Hepatocyte (in vitro differentiated cells): ENCODE measurements around the gene CKB.

Experiments used
- CTCF ChIP-seq: fragments of 200-600 bp; sonication (generic); IDR thresholded peaks from 2 replicates; pipeline ENCODE4 v1.5.1; 2016; ENCODE audit warnings: antibody characterized with exemption, mild to moderate bottlenecking; ENCODE audit not compliant: poor library complexity
- EZH2 ChIP-seq: fragments of 200-600 bp; sonication (generic); IDR thresholded peaks from 2 replicates; pipeline ENCODE4 v1.6.1; 2016; ENCODE audit warnings: antibody characterized with exemption, mild to moderate bottlenecking, borderline replicate concordance
- EZH2phosphoT487 ChIP-seq: fragments of 200-600 bp; sonication (generic); IDR thresholded peaks from one replicate; pipeline ENCODE4 v1.6.1; 2018; ENCODE audit warnings: antibody characterized with exemption, mild to moderate bottlenecking, low read depth, moderate library complexity; ENCODE audit not compliant: unreplicated experiment, severe bottlenecking

DNA sequence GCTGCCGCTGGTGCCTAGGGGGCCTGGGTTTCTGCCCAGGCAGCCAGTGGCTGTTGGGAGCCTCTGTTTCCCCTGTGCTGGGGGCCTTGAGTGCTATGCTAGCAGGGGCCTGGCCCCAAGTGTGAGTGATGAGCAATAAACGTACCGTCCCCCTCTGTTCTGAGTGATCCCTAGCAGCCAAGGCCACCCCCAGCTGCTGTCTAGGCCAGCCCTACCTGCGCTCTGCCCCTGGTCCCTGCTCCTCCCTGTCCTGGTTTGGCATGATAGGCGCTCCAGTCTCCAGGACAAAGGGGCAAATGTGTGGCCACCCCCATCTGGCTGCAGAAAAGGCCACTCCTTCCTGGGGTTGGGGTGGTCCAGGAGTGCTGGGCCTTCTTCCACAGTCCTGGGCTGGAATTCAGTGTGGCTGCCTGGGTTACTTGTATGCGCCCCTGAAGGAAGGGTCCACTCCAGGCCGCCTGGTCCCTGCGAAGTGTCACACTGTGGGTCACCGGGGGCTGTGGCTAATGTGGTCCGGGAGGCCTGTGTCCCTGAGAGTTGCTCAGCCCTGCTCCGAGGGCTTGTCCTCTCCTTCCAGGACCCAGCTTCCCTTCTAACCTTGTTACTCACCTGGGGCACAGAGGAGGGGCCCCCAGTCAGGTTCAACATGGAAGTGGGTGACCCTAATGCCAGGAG, 13.4 kb upstream of the CKB start:
- TF ChIP-seq EZH2phosphoT487 (no peak), CTCF (no peak), EZH2 (no peak)
